Transverse colon (tissue), 4 donors: ENCODE measurements around the gene IL12RB2. TPM values are rescaled to one million over a fixed set of nuclear protein-coding genes. Genes with fewer than 3 reads are reported as not detected.

Experiments used
- DNase-seq: peaks from one replicate; pipeline ENCODE4 v3.0.0-alpha.2; 2019
- H3K27ac ChIP-seq, 4 donors: fragments of 200-600 bp; sonication (generic); 2 replicates each; pipeline ENCODE4 v1.5.1; 2016 to 2018; ENCODE audit warnings: inconsistent platforms in 4 of 4
- H3K27me3 ChIP-seq: fragments of 200-600 bp; sonication (generic); 2 replicates; pipeline ENCODE4 v1.5.1; 2017; ENCODE audit warnings: inconsistent platforms
- H3K36me3 ChIP-seq, 4 donors: fragments of 200-600 bp; sonication (generic); 2 replicates each; pipeline ENCODE4 v1.5.1; 2017 to 2019; ENCODE audit warnings: inconsistent platforms in 4 of 4
- H3K4me1 ChIP-seq, 4 donors: fragments of 200-600 bp; sonication (generic); 2 replicates each; pipeline ENCODE4 v1.5.1; 2017 to 2020; ENCODE audit warnings: inconsistent platforms in 4 of 4
- H3K4me3 ChIP-seq, 4 donors: fragments of 200-600 bp; sonication (generic); 1 replicate in 1 of 4; 2 replicates in 3 of 4; pipeline versions ENCODE4 v1.5.1 to v1.6.1; 2017 to 2019; ENCODE audit warnings: inconsistent platforms in 4 of 4
- H3K9me3 ChIP-seq, 2 donors: fragments of 200-600 bp; sonication (generic); 2 replicates each; pipeline ENCODE4 v1.5.1; 2017 to 2019; ENCODE audit warnings: inconsistent platforms in 2 of 2
- CTCF ChIP-seq, 5 experiments: fragments of 200-600 bp in 3 of 5; fragments of 450-650 bp in 2 of 5; sonication (generic) in 3 of 5; IDR thresholded peaks; 1 replicate in 2 of 5; 2 replicates in 3 of 5; pipeline ENCODE4 v1.5.1; 2016 to 2017; ENCODE audit warnings: antibody characterized with exemption in 5 of 5, inconsistent platforms in 3 of 5, mild to moderate bottlenecking in 2 of 5, moderate library complexity in 1 of 5
- EP300 ChIP-seq: sonication (generic); formaldehyde crosslinking; IDR thresholded peaks from one replicate; pipeline ENCODE4 v1.6.1; 2017; ENCODE audit warnings: antibody characterized with exemption, low read depth
- POLR2A ChIP-seq: fragments of 450-650 bp; IDR thresholded peaks from one replicate; pipeline ENCODE4 v1.6.1; 2016; ENCODE audit warnings: antibody characterized with exemption, mild to moderate bottlenecking, moderate library complexity
- POLR2AphosphoS5 ChIP-seq, 3 donors: sonication (generic); formaldehyde crosslinking; IDR thresholded peaks; one replicate each; pipeline ENCODE4 v1.6.1; 2016; ENCODE audit warnings: antibody characterized with exemption in 3 of 3
- WGBS, 2 donors: methylation state at CpG; one replicate each; pipeline ENCODE4 v1.1.5; 2018; ENCODE audit warnings: low coverage in 1 of 2; 5-methylcytosine and 5-hydroxymethylcytosine counted together
- in situ Hi-C, 4 donors: fragments of 200-750 bp; cut with MboI; loops; one replicate each; pipeline versions ENCODE4 v1.15.0 to v1.15.1; 2017; ENCODE audit warnings: low sequenced_read_pairs in 3 of 4, low pct_ligation_motif_present in 1 of 4, low pct_unique_long_range_greater_than_20kb in 1 of 4
- intact Hi-C: fragments of 100-400 bp; cut with DNase I; formaldehyde crosslinking; loops from one replicate; pipeline ENCODE4 v1.15.1; 2023; ENCODE audit warnings: low total_unique reads
- total RNA-seq, 4 donors: library from RNA; depleted of rRNA; stranded (reverse); fragments of >200 nt; gene quantifications; one replicate each; pipeline ENCODE4 v1.1.0, GENCODE V29; 2016

IL12RB2 gene
- total RNA-seq, 4 donors from 2014 or later = 1.2 to 3.3 TPM; not detected in 2

- DNase-seq = no peak
- Histone ChIP-seq H3K4me3 (no peak overlapping the region), H3K4me1 (no peaks in the 10 kb centered on the region), H3K9me3 (no peaks in the 10 kb centered on the region), H3K27ac (no peak overlapping the region), H3K27me3 (no peaks in the 10 kb centered on the region), H3K36me3 (no peaks in the 10 kb centered on the region)
- TF ChIP-seq EP300 = no peak
- no peak for TF ChIP-seq CTCF (IDR thresholded peaks at IDR 0.05)
- no peak for TF ChIP-seq POLR2A
- intact Hi-C loops (no loop called here), in situ Hi-C loops (no loop called here)
- WGBS, 2 donors = 60 to 95% methylated on average over 1 of the region's 1 CpG
These were observed 51.9 kb downstream of the IL12RB2 start for GRCh38 chr1:67359592-67359991.

GRCh38 chr1:67361641-67362040, 54.0 kb downstream of the IL12RB2 start:
- Histone ChIP-seq H3K27ac (no peak overlapping the region), H3K36me3 (no peaks in the 10 kb centered on the region), H3K9me3 (no peaks in the 10 kb centered on the region), H3K4me3 (no peak overlapping the region), H3K4me1 (no peaks in the 10 kb centered on the region), H3K27me3 (no peaks in the 10 kb centered on the region)
- intact Hi-C loops = no loop called here
- no peak for DNase-seq
- in situ Hi-C loops = no loop called here
- 96% methylated on average over 5 of the region's 5 CpGs; no CpG with 5 or more reads in 1 of the 2 donors for WGBS, 2 donors
- TF ChIP-seq POLR2A = no peak
- no peak for TF ChIP-seq CTCF (IDR thresholded peaks at IDR 0.05)
- no peak for TF ChIP-seq POLR2AphosphoS5 (IDR thresholded peaks at IDR 0.05)
- no peak for TF ChIP-seq EP300

GRCh38 chr1:67367370-67368045, 59.8 kb downstream of the IL12RB2 start:
- WGBS, 2 donors = 40 to 58% methylated on average over 6 to 8 of the region's 8 CpGs
- in situ Hi-C loops = no loop called here
- H3K36me3 ChIP-seq = no peaks in the 10 kb centered on the region
- no peaks in the 10 kb centered on the region for H3K4me1 ChIP-seq
- H3K4me3 ChIP-seq = no peak overlapping the region
- H3K9me3 ChIP-seq = no peaks in the 10 kb centered on the region
- no peaks in the 10 kb centered on the region for H3K27me3 ChIP-seq
- intact Hi-C loops = no loop called here
- no peak overlapping the region for H3K27ac ChIP-seq
- no peak for TF ChIP-seq CTCF (IDR thresholded peaks at IDR 0.05)
- TF ChIP-seq EP300 = no peak
- no peak for TF ChIP-seq POLR2AphosphoS5 (IDR thresholded peaks at IDR 0.05)
- TF ChIP-seq POLR2A = no peak
- DNase-seq = peak; percentile 14

- in situ Hi-C loops = no loop called here
- H3K4me3 ChIP-seq = no peak overlapping the region
- intact Hi-C loops = no loop called here
These were observed 60.4 kb downstream of the IL12RB2 start for GRCh38 chr1:67368046-67368514.

More at GRCh38 chr1:67368046-67368514, 60.4 kb downstream of the IL12RB2 start:
- 68 to 69% methylated on average over 1 of the region's 1 CpG for WGBS, 2 donors
- no peak for TF ChIP-seq POLR2A
- no peak for TF ChIP-seq POLR2AphosphoS5 (IDR thresholded peaks at IDR 0.05)
- no peak for TF ChIP-seq CTCF (IDR thresholded peaks at IDR 0.05)
- no peak for TF ChIP-seq EP300
- no peak for DNase-seq
- Histone ChIP-seq H3K36me3 (no peaks in the 10 kb centered on the region), H3K27ac (no peak overlapping the region), H3K27me3 (no peaks in the 10 kb centered on the region), H3K9me3 (no peaks in the 10 kb centered on the region), H3K4me1 (no peaks in the 10 kb centered on the region)
